Upper lobe of left lung (tissue), 6 donors: ENCODE data around the gene ZNF138. TPM values are rescaled to one million over a fixed set of nuclear protein-coding genes. Genes with fewer than 3 reads are reported as not detected.

Experiments used
- ATAC-seq, 2 donors: fragments of 200-7000 bp; cut with Tn5 transposase; one replicate each; pipeline ENCODE4 v1.9.1; 2022; ENCODE audit warnings: mild to moderate bottlenecking in 2 of 2, moderate library complexity in 2 of 2; ENCODE audit not compliant: low FRiP score in 2 of 2
- DNase-seq, 2 donors: peaks; one replicate each; pipeline ENCODE4 v3.0.0-alpha.2; 2019 to 2020
- H3K27ac ChIP-seq, 4 donors: fragments of 200-600 bp; sonication (generic); one replicate each; pipeline ENCODE4 v1.5.1; 2016 to 2019
- H3K27me3 ChIP-seq, 4 donors: fragments of 200-600 bp; sonication (generic); one replicate each; pipeline ENCODE4 v1.5.1; 2017 to 2019
- H3K36me3 ChIP-seq, 4 donors: fragments of 200-600 bp; sonication (generic); one replicate each; pipeline ENCODE4 v1.5.1; 2016 to 2019
- H3K4me1 ChIP-seq, 4 donors: fragments of 200-600 bp; sonication (generic); one replicate each; pipeline ENCODE4 v1.5.1; 2018 to 2019
- H3K4me3 ChIP-seq, 4 donors: fragments of 200-600 bp; sonication (generic); one replicate each; pipeline ENCODE4 v1.5.1; 2017 to 2019; ENCODE audit warnings: mild to moderate bottlenecking in 2 of 4, moderate library complexity in 1 of 4
- H3K9me3 ChIP-seq, 4 donors: fragments of 200-600 bp; sonication (generic); one replicate each; pipeline ENCODE4 v1.5.1; 2018 to 2019
- CTCF ChIP-seq, 6 experiments: fragments of 450-650 bp in 4 of 6; fragments of 200-600 bp in 2 of 6; sonication (generic) in 2 of 6; IDR thresholded peaks; one replicate each; pipeline ENCODE4 v1.5.1; 2016 to 2019; ENCODE audit warnings: antibody characterized with exemption in 6 of 6
- EP300 ChIP-seq, 4 donors: sonication (generic); formaldehyde crosslinking; IDR thresholded peaks; one replicate each; pipeline ENCODE4 v1.5.1; 2017; ENCODE audit warnings: antibody characterized with exemption in 4 of 4, control low read depth in 2 of 4
- POLR2A ChIP-seq, 4 donors: fragments of 450-650 bp; IDR thresholded peaks; one replicate each; pipeline ENCODE4 v1.5.1; 2016 to 2017; ENCODE audit warnings: antibody characterized with exemption in 4 of 4, mild to moderate bottlenecking in 2 of 4
- POLR2AphosphoS5 ChIP-seq, 2 donors: sonication (generic); formaldehyde crosslinking; IDR thresholded peaks; one replicate each; pipeline ENCODE4 v1.5.1; 2017; ENCODE audit warnings: antibody characterized with exemption in 2 of 2
- WGBS, 2 donors: methylation state at CpG; one replicate each; pipeline ENCODE4 v1.1.5; 2017 to 2018; 5-methylcytosine and 5-hydroxymethylcytosine counted together
- total RNA-seq, 6 donors: library from RNA; depleted of rRNA in 4 of 6; stranded (reverse); fragments of >200 nt in 4 of 6; gene quantifications; one replicate each; pipeline versions ENCODE4 v1.1.0 to v1.2.1, GENCODE V29; 2016 to 2021
- donor health status: DM: no; HTN: no; CAD: no; lungs with moderate emphysema.
- donor health status: DM: no; HTN: yes; CAD: no; lungs with severe emphysema.

Gene ZNF138
- total RNA-seq, 6 donors from 2014 or later, result 3.4 to 23.7 (median 5.0) TPM

- no peaks in the 10 kb centered on the region for H3K9me3 ChIP-seq
- H3K36me3 ChIP-seq, result no peaks in the 10 kb centered on the region
- no peaks in the 10 kb centered on the region for H3K27me3 ChIP-seq
- peaks cover 0 to 7% (median 2%) of the 10 kb centered on the region in 4 donors for H3K4me1 ChIP-seq
- DNase-seq, result peak in 1 of 2 donors; percentile 9
- H3K27ac ChIP-seq, result no peak overlapping the region
- TF ChIP-seq EP300 (IDR thresholded peaks at IDR 0.05) (no peak), CTCF (IDR thresholded peaks at IDR 0.05) (no peak), POLR2AphosphoS5 (IDR thresholded peaks at IDR 0.05) (no peak), POLR2A (IDR thresholded peaks at IDR 0.05) (no peak)
- WGBS, 2 donors, result 85 to 87% methylated on average over 14 to 18 of the region's 18 CpGs
- no peak for ATAC-seq
- H3K4me3 ChIP-seq, result no peak overlapping the region
These were observed 81.0 kb downstream of the ZNF138 start for GRCh38 chr7:64875258-64875657.

GRCh38 chr7:64875658-64876406 is 81.6 kb downstream of the ZNF138 start:
- no peaks in the 10 kb centered on the region for H3K27me3 ChIP-seq
- H3K9me3 ChIP-seq, result no peaks in the 10 kb centered on the region
- H3K36me3 ChIP-seq, result no peaks in the 10 kb centered on the region
- TF ChIP-seq CTCF (IDR thresholded peaks at IDR 0.05) (no peak), POLR2A (IDR thresholded peaks at IDR 0.05) (no peak), EP300 (IDR thresholded peaks at IDR 0.05) (no peak), POLR2AphosphoS5 (IDR thresholded peaks at IDR 0.05) (no peak)
- peaks cover 0 to 7% (median 2%) of the 10 kb centered on the region in 4 donors for H3K4me1 ChIP-seq
- no peak overlapping the region for H3K4me3 ChIP-seq
- H3K27ac ChIP-seq, result no peak overlapping the region
- DNase-seq (no peak), ATAC-seq (no peak)
- 85% methylated on average over 21 to 23 of the region's 23 CpGs for WGBS, 2 donors

GRCh38 chr7:64876792-64877713 is 82.8 kb downstream of the ZNF138 start:
- peaks cover 0 to 11% (median 2%) of the 10 kb centered on the region in 4 donors for H3K4me1 ChIP-seq
- H3K9me3 ChIP-seq, result no peaks in the 10 kb centered on the region
- peak in 1 of 2 donors; percentile 60 for ATAC-seq
- WGBS, 2 donors, result 35 to 38% methylated on average over 19 to 22 of the region's 39 CpGs
- peak overlapping the region in 3 of 4 donors; percentile 6 to 31 (median 10) for H3K4me3 ChIP-seq
- peak; percentile 58 to 91 for DNase-seq
- H3K36me3 ChIP-seq, result no peaks in the 10 kb centered on the region
- no peak for TF ChIP-seq CTCF (IDR thresholded peaks at IDR 0.05)
- TF ChIP-seq POLR2AphosphoS5 (IDR thresholded peaks at IDR 0.05), result no peak
- TF ChIP-seq EP300 (IDR thresholded peaks at IDR 0.05), result no peak
- no peak for TF ChIP-seq POLR2A (IDR thresholded peaks at IDR 0.05)
- H3K27me3 ChIP-seq, result no peaks in the 10 kb centered on the region
- H3K27ac ChIP-seq, result no peak overlapping the region

- DNase-seq (peak in 1 of 2 donors; percentile 45), ATAC-seq (no peak)
- no peaks in the 10 kb centered on the region for H3K27me3 ChIP-seq
- H3K36me3 ChIP-seq, result no peaks in the 10 kb centered on the region
- peak overlapping the region in 3 of 4 donors; percentile 6 to 31 (median 10) for H3K4me3 ChIP-seq
- TF ChIP-seq POLR2A (IDR thresholded peaks at IDR 0.05) (no peak), POLR2AphosphoS5 (IDR thresholded peaks at IDR 0.05) (no peak), EP300 (IDR thresholded peaks at IDR 0.05) (no peak), CTCF (IDR thresholded peaks at IDR 0.05) (no peak)
- WGBS, 2 donors, result 76 to 87% methylated on average over 27 to 33 of the region's 34 CpGs
- H3K27ac ChIP-seq, result no peak overlapping the region
- H3K9me3 ChIP-seq, result no peaks in the 10 kb centered on the region
- H3K4me1 ChIP-seq, result peaks cover 0 to 20% (median 4%) of the 10 kb centered on the region in 4 donors
These were observed 83.7 kb downstream of the ZNF138 start for GRCh38 chr7:64877714-64878610.
